ENCODE measurements around the gene TMEM223.
A peak's percentile ranks its signal among the peaks of the same experiment; 100 is the strongest.

TMEM223 gene

GRCh38 chr11:62791501-62792201, at the start of gene TMEM223:
TMEM223 (minus strand) TSS chr11:62792006; CDS start chr11:62791994, 12 bp downstream.
- H3K27ac ChIP-seq = peak within 1 kb of the TSS; percentile 96
- no peak for TF ChIP-seq CTCF (conservative IDR thresholded peaks at IDR 0.05)

- peak overlapping the region; percentile 99 for H3K27ac ChIP-seq
Measured at GRCh38 chr11:62840721-62841360, 49.0 kb upstream of the TMEM223 start.

GRCh38 chr11:62839050-62839945, 47.5 kb upstream of the TMEM223 start, which contains the start of gene WDR74:
WDR74 (minus strand) TSS chr11:62839590; CDS start chr11:62839570, 20 bp downstream.
- peak within 1 kb of the TSS; percentile 99 for H3K27ac ChIP-seq
- TF ChIP-seq CTCF (conservative IDR thresholded peaks at IDR 0.05) = no peak

GRCh38 chr11:62835336-62835735, 43.5 kb upstream of the TMEM223 start:
- no peak for TF ChIP-seq CTCF (conservative IDR thresholded peaks at IDR 0.05)
- no peak overlapping the region; the same call in 1 of the 2 replicates for H3K27ac ChIP-seq

- TF ChIP-seq CTCF (conservative IDR thresholded peaks at IDR 0.05) = no peak
- H3K27ac ChIP-seq = peak within 1 kb of the TSS; percentile 79
Measured at GRCh38 chr11:62832336-62833234, 40.8 kb upstream of the TMEM223 start, which contains the start of gene TEX54. TEX54 (minus strand) TSS chr11:62832841.

- peak within 1 kb of the TSS; percentile 79 for H3K27ac ChIP-seq
- no peak for TF ChIP-seq CTCF (conservative IDR thresholded peaks at IDR 0.05)
Measured at GRCh38 chr11:62831520-62832335, 39.9 kb upstream of the TMEM223 start, which contains the start of gene STX5. STX5 (minus strand) TSS chr11:62832051; CDS start chr11:62831243, 808 bp downstream.

Measured in VCaP (cell line).